Measurements from ENCODE around the gene KIF11. TPM values are rescaled to one million over a fixed set of nuclear protein-coding genes. Genes with fewer than 3 reads are reported as not detected.

Gene KIF11
- total and polyA plus RNA-seq, 2 experiments from 2014 or later = 26.1 to 56.7 TPM

DNA sequence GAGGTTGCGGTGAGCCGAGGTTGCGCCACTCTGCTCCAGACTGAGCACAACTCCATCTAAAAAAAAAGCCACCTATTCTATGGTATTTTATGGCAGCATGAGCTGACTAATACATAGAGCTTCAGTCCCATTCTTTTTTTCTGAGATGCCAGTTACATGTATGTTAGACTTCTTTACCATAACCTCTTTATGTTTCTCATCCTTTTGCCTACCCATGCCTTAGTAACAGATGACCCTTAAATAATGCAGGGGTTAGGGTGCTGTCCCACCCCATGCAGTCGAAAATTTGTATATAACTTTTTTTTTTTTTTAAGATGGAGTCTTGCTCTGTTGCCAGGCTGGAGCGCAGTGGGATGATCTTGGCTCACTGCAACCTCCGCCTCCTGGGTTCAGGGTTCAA lies 74.1 kb downstream of the KIF11 start (continued):
- TF ChIP-seq, protein P1, sequence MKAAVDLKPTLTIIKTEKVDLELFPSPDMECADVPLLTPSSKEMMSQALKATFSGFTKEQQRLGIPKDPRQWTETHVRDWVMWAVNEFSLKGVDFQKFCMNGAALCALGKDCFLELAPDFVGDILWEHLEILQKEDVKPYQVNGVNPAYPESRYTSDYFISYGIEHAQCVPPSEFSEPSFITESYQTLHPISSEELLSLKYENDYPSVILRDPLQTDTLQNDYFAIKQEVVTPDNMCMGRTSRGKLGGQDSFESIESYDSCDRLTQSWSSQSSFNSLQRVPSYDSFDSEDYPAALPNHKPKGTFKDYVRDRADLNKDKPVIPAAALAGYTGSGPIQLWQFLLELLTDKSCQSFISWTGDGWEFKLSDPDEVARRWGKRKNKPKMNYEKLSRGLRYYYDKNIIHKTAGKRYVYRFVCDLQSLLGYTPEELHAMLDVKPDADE (IDR thresholded peaks at IDR 0.05) = no peak
- TF ChIP-seq ZNF114 (CRISPR knock-in tag; IDR thresholded peaks at IDR 0.05) (no peak), NANOG (IDR thresholded peaks at IDR 0.05; ENCODE audit: borderline replicate concordance) (no peak), STAT1 (IDR thresholded peaks at IDR 0.05; ENCODE audit: unreplicated experiment) (no peak), REST (IDR thresholded peaks at IDR 0.05; ENCODE audit: unreplicated experiment) (no peak), ZNF331 (CRISPR knock-in tag; IDR thresholded peaks at IDR 0.05; ENCODE audit: low read depth) (no peak), POLR2AphosphoS5 (IDR thresholded peaks at IDR 0.05; ENCODE audit: low read depth) (no peak), CREB1 (CRISPR knock-in tag; IDR thresholded peaks at IDR 0.05; ENCODE audit: low read depth) (no peak), CTCF (conservative IDR thresholded peaks at IDR 0.05; ENCODE audit: low read depth in 2 of 2) (no peak), EZH2 (IDR thresholded peaks at IDR 0.05; ENCODE audit: low read depth, unreplicated experiment) (no peak)

GRCh38 chr10:92677708-92678107 lies 84.8 kb downstream of the KIF11 start:
- H3K4me3 Mint-ChIP-seq = no peak overlapping the region
- no peak for TF ChIP-seq STAT1 (IDR thresholded peaks at IDR 0.05; ENCODE audit: unreplicated experiment)
- TF ChIP-seq JUNB (IDR thresholded peaks at IDR 0.05; ENCODE audit: unreplicated experiment) = no peak
- TF ChIP-seq EZH2 (IDR thresholded peaks at IDR 0.05; ENCODE audit: low read depth, unreplicated experiment) = no peak
- TF ChIP-seq REST (IDR thresholded peaks at IDR 0.05; ENCODE audit: unreplicated experiment) = no peak
- TF ChIP-seq ZNF331 (CRISPR knock-in tag; IDR thresholded peaks at IDR 0.05; ENCODE audit: low read depth) = no peak
- no peak for TF ChIP-seq ZNF114 (CRISPR knock-in tag; IDR thresholded peaks at IDR 0.05)

More at GRCh38 chr10:92677708-92678107, 84.8 kb downstream of the KIF11 start:
- H2AFZ ChIP-seq = no peak overlapping the region
- H3K36me3 ChIP-seq (ENCODE audit: insufficient read depth) = no peaks in the 10 kb centered on the region
- no peaks in the 10 kb centered on the region for H4K20me1 ChIP-seq (replicated peaks; ENCODE audit: insufficient read depth)
- ATAC-seq (no peak), DNase-seq (ENCODE audit: low spot score) (no peak)
- peaks cover 29% of the 10 kb centered on the region for H3K9me3 Mint-ChIP-seq
- H3K9me2 ChIP-seq (ENCODE audit: insufficient read depth) = no peaks in the 10 kb centered on the region
- H3K27ac ChIP-seq (ENCODE audit: low read depth) = no peak overlapping the region
- H3K79me2 ChIP-seq (replicated peaks; ENCODE audit: insufficient read depth) = no peaks in the 10 kb centered on the region
- H3K27ac Mint-ChIP-seq = no peak overlapping the region
- no peak overlapping the region for H3K4me3 ChIP-seq
- peaks cover 2% of the 10 kb centered on the region for H3K27me3 Mint-ChIP-seq (ENCODE audit: insufficient read depth, low read depth, poor library complexity)
- no peaks in the 10 kb centered on the region for H3K4me1 ChIP-seq (ENCODE audit: insufficient read depth)
- no peaks in the 10 kb centered on the region for H3F3A ChIP-seq (replicated peaks; ENCODE audit: low read depth)
- H3K27me3 ChIP-seq (ENCODE audit: insufficient read depth) = no peaks in the 10 kb centered on the region
- peaks cover 14% of the 10 kb centered on the region for H3K36me3 Mint-ChIP-seq (ENCODE audit: low read depth)
- H3K4me1 Mint-ChIP-seq = no peaks in the 10 kb centered on the region
- H3K4me2 ChIP-seq = no peak overlapping the region

All from GM23338 (cell line).